ENCODE data around the gene LCE4A.

LCE4A gene

GRCh38 chr1:152747831-152748230 lies 39.9 kb downstream of the LCE4A start:
- DNase-seq, result no peak

GRCh38 chr1:152752225-152752624 lies 44.3 kb downstream of the LCE4A start:
- DNase-seq, result no peak

GRCh38 chr1:152753586-152753985 lies 45.6 kb downstream of the LCE4A start:
- no peak for DNase-seq

- no peak for DNase-seq
Observed at GRCh38 chr1:152756872-152757271, 48.9 kb downstream of the LCE4A start.

GRCh38 chr1:152757747-152758146 lies 49.8 kb downstream of the LCE4A start, which contains the start of gene KPRP:
Gene KPRP (plus strand): TSS chr1:152758025. CDS start chr1:152759589, 1,564 bp downstream.
- DNase-seq, result no peak

GRCh38 chr1:152758636-152759035 lies 50.7 kb downstream of the LCE4A start:
- DNase-seq, result no peak

Data from activated CD8-positive, alpha-beta memory T cell treated with anti-CD3 and anti-CD28 coated beads, Interleukin-2, amount 50 U/mL, for 48 hours (primary cell).